MCF 10A (cell line): ENCODE data around the gene WDR83. TPM values are rescaled to one million over a fixed set of nuclear protein-coding genes. Genes with fewer than 3 reads are reported as not detected.

ENCODE experiments used
- BruUV-seq: library from RNA; stranded (reverse); fragments of 400-500 nt; replicated peaks from 2 replicates; lab custom pipeline; 2021; lab: Mats Ljungman, UMichigan
- CTCF ChIA-PET: fragments of 300-600 bp; sonication (Branson Sonifier 250); formaldehyde crosslinking; extraction: SDS; loops from one replicate; lab custom pipeline; 2021; ENCODE audit warnings: antibody characterized with exemption, inconsistent platforms; lab: Yijun Ruan, JAX
- POLR2A ChIA-PET: fragments of 300-600, 350-650 bp; sonication (Branson Sonifier 250); formaldehyde crosslinking; extraction: SDS; loops from one replicate; lab custom pipeline; 2020; ENCODE audit warnings: antibody characterized with exemption, inconsistent platforms; lab: Yijun Ruan, JAX
- DNase-seq: peaks from one replicate; pipeline ENCODE4 v3.0.0-alpha.2; 2018; ENCODE audit not compliant: unreplicated experiment
- H3K27ac Mint-ChIP-seq: one replicate; pipeline ENCODE4 v1.8.0; 2022; ENCODE audit warnings: mild to moderate bottlenecking, low read depth, mixed read lengths; ENCODE audit not compliant: unreplicated experiment
- H3K27me3 Mint-ChIP-seq: one replicate; pipeline ENCODE4 v1.8.0; 2022; ENCODE audit warnings: mixed read lengths; ENCODE audit not compliant: insufficient read depth, unreplicated experiment
- H3K36me3 Mint-ChIP-seq: one replicate; pipeline ENCODE4 v1.8.0; 2022; ENCODE audit warnings: mild to moderate bottlenecking, moderate library complexity, mixed read lengths; ENCODE audit not compliant: insufficient read depth, unreplicated experiment
- H3K4me1 Mint-ChIP-seq: one replicate; pipeline ENCODE4 v1.8.0; 2022; ENCODE audit warnings: mixed read lengths; ENCODE audit not compliant: insufficient read depth, unreplicated experiment
- H3K4me3 Mint-ChIP-seq: one replicate; pipeline ENCODE4 v1.8.0; 2022; ENCODE audit warnings: mild to moderate bottlenecking, moderate library complexity, mixed read lengths; ENCODE audit not compliant: unreplicated experiment
- H3K9me3 Mint-ChIP-seq: one replicate; pipeline ENCODE4 v1.8.0; 2022; ENCODE audit warnings: mixed read lengths; ENCODE audit not compliant: unreplicated experiment
- CTCF ChIP-seq: fragments of 200-600 bp; IDR thresholded peaks from one replicate; pipeline ENCODE4 v1.8.0; 2022; ENCODE audit warnings: antibody characterized with exemption, mild to moderate bottlenecking; ENCODE audit not compliant: unreplicated experiment
- intact Hi-C: fragments of 100-400 bp; cut with micrococcal nuclease; formaldehyde crosslinking; loops from 2 replicates; pipeline ENCODE4 v1.14.1; 2022
- total RNA-seq: library from RNA; stranded (reverse); gene quantifications from 2 replicates; pipeline ENCODE4 v1.2.3, GENCODE V29; 2022

Gene WDR83
- total RNA-seq, 1 experiment from 2014 or later, result 11.7 TPM

DNA sequence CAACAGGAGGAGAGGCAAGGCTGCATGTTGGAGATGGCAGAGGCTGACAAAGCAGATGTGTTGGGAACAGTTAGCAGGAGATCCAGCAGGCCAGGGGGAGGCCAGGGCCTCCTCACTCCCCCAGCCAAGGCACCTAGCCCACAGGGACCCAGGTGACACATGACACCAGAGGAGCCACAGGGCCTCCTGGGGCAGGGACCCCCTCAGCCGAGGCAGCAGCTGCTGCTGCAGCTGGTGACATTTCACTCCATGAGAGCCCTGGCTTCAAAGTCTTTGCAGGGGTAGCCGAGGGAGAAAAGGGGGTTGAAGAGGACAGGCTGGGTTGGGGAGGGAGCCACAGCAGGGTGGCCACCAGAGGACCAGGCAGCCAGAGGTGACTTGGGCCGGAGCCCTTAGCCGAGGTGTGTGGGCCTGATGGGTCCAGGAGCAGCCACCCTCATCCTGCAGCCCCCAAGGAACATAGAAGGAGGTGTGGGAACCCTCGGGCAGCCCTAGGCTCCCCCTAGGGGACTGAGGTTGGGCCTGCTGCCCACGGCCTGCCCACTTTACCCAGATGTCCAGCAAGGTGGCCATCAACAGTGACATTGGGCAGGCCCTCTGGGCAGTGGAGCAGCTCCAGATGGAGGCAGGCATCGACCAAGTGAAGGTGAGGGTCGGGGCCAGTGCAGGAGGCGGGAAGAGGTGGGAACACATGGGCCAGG lies 21.0 kb downstream of the WDR83 start, which contains the start of gene GNG14:
GNG14 (plus strand) TSS at position 503 of the 701 bp plus-strand sequence; CDS start at position 554, 51 bp downstream.
- Mint-ChIP-seq H3K27ac (no peak within 1 kb of the TSS), H3K4me1 (no peaks in the 10 kb centered on the region), H3K36me3 (peaks cover 19% of the 10 kb centered on the region), H3K9me3 (no peaks in the 10 kb centered on the region), H3K4me3 (no peak within 1 kb of the TSS), H3K27me3 (no peaks in the 10 kb centered on the region)
- ChIA-PET POLR2A (interaction anchor here (0.9 kb wide), 1 partner anchor 9 kb away, joined by 3 read pairs; no protein-coding TSS in a partner anchor), CTCF (no interaction called here)
- intact Hi-C loops, result no loop called here
- no peak for DNase-seq
- TF ChIP-seq CTCF, result no peak
- no TSS peak for BruUV-seq

DNA sequence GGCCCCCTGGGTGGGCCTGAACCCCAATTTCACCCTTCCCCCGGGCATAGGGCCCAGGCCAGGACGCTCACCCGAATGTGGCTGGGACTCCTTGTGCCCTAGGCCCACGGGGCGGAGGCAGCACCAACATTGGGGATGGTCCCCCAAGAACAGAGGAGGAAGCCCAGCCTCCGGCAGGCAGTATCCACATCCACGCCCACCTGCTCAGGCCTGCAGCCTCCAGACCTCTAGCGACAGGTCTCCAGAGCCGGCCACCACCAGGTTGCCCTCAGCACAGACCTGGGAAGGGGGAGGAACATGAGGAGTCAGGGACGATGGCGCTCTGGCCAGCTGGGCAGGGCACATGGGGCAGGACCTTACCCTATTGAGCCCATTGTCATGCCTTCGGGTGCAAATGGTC lies 22.4 kb downstream of the WDR83 start:
- ChIA-PET POLR2A (no interaction called here), CTCF (no interaction called here)
- BruUV-seq, result no TSS peak
- Mint-ChIP-seq H3K9me3 (no peaks in the 10 kb centered on the region), H3K27me3 (no peaks in the 10 kb centered on the region), H3K4me1 (no peaks in the 10 kb centered on the region), H3K36me3 (peaks cover 28% of the 10 kb centered on the region), H3K4me3 (no peak overlapping the region), H3K27ac (no peak overlapping the region)
- no peak for TF ChIP-seq CTCF
- no peak for DNase-seq
- intact Hi-C loops, result no loop called here

DNA sequence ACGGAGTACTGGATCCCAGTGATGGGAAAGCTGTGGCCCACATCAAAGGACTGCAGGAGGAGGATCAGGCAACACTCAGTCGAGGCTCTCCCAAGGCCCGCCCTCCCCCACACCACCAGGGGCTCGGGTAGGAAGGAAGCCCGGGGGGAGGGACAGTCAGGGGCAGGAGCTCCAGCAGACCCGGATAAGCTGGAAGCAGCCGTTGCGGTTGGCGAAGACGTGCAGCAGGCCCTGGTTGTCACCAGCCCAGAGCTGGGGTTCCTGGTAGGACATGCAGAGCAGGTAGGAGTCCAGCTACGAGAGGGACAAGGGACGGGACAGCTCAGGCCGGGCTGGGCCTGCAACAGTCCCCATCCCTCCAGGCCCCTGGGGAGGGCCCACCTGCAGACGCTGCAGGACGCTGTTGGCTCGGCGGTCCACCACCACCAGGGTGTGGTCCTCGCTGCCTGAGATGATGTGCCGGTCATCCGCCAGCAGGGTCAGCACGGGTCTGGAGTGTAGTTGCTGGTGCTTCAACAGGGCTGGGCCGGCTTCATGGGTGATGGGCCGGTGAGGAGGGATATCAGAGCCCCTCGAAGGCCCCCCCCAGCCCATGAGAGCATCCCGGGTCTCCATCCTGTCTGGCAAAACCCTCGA lies 23.1 kb downstream of the WDR83 start:
- no peak for TF ChIP-seq CTCF
- no peak for DNase-seq
- CTCF ChIA-PET, result interaction anchor here (0.6 to 1.3 kb wide), 2 partner anchors 18 to 287 kb away, joined by 3 to 4 read pairs; no protein-coding TSS in a partner anchor
- H3K27ac Mint-ChIP-seq, result no peak overlapping the region
- no peaks in the 10 kb centered on the region for H3K9me3 Mint-ChIP-seq
- POLR2A ChIA-PET, result no interaction called here
- H3K27me3 Mint-ChIP-seq, result no peaks in the 10 kb centered on the region
- H3K4me3 Mint-ChIP-seq, result no peak overlapping the region
- intact Hi-C loops, result no loop called here
- no TSS peak for BruUV-seq
- peaks cover 28% of the 10 kb centered on the region for H3K36me3 Mint-ChIP-seq
- H3K4me1 Mint-ChIP-seq, result no peaks in the 10 kb centered on the region

GRCh38 chr19:12692960-12693359 lies 26.4 kb downstream of the WDR83 start:
- POLR2A ChIA-PET, result interaction anchor here (0.6 to 1.4 kb wide), 2 partner anchors 11 to 30 kb away, joined by 3 read pairs; partner anchors contain the start of gene DHPS
- DNase-seq, result no peak
- intact Hi-C loops, result no loop called here
- no peak for TF ChIP-seq CTCF
- Mint-ChIP-seq H3K27ac (no peak overlapping the region), H3K4me1 (peaks cover under 1% of the 10 kb centered on the region), H3K36me3 (peaks cover 33% of the 10 kb centered on the region), H3K4me3 (no peak overlapping the region), H3K27me3 (no peaks in the 10 kb centered on the region), H3K9me3 (no peaks in the 10 kb centered on the region)
- BruUV-seq, result no TSS peak
- CTCF ChIA-PET, result interaction anchor here (0.7 kb wide), 1 partner anchor 179 kb away, joined by 3 read pairs; no protein-coding TSS in a partner anchor
